Dermis blood vessel endothelial cell (primary cell): ENCODE results near the gene AQP9. TPM values are rescaled to one million over a fixed set of nuclear protein-coding genes. Genes with fewer than 3 reads are reported as not detected.

ENCODE experiments used
- DNase-seq: peaks from one replicate; pipeline ENCODE4 v3.0.0; 2010
- total RNA-seq: library from RNA; depleted of rRNA; stranded (reverse); fragments of >200 nt; gene quantifications from 2 replicates; pipeline ENCODE4 v1.2.3, GENCODE V29; 2014

AQP9 gene
- total RNA-seq, 1 donor from 2014 or later, result under 0.01 TPM

GRCh38 chr15:58141894-58142293 is 3.7 kb downstream of the AQP9 start:
- DNase-seq, result no peak

- DNase-seq, result no peak
Observed at GRCh38 chr15:58142827-58143461, 4.8 kb downstream of the AQP9 start.

GRCh38 chr15:58145606-58146005 is 7.4 kb downstream of the AQP9 start:
- no peak for DNase-seq

GRCh38 chr15:58146211-58146610 is 8.0 kb downstream of the AQP9 start:
- DNase-seq, result no peak

- DNase-seq, result no peak
Observed at GRCh38 chr15:58146749-58147148, 8.6 kb downstream of the AQP9 start.

GRCh38 chr15:58147171-58147611 is 9.0 kb downstream of the AQP9 start:
- no peak for DNase-seq

- no peak for DNase-seq
Observed at GRCh38 chr15:58148120-58148519, 9.9 kb downstream of the AQP9 start.

GRCh38 chr15:58148633-58149445 is 10.7 kb downstream of the AQP9 start:
- DNase-seq, result no peak

GRCh38 chr15:58154769-58155168 is 16.6 kb downstream of the AQP9 start:
- no peak for DNase-seq

GRCh38 chr15:58159827-58160386 is 21.7 kb downstream of the AQP9 start:
- peak; percentile 17 for DNase-seq

- peak; percentile 11 for DNase-seq
Observed at GRCh38 chr15:58161436-58161930, 23.3 kb downstream of the AQP9 start.

GRCh38 chr15:58163985-58164384 is 25.8 kb downstream of the AQP9 start:
- DNase-seq, result no peak

- no peak for DNase-seq
Observed at GRCh38 chr15:58164926-58165325, 26.7 kb downstream of the AQP9 start.

- peak; percentile 27 for DNase-seq
Observed at GRCh38 chr15:58165661-58166060, 27.5 kb downstream of the AQP9 start.

- DNase-seq, result no peak
Observed at GRCh38 chr15:58167095-58167691, 29.0 kb downstream of the AQP9 start.

- no peak for DNase-seq
Observed at GRCh38 chr15:58169934-58170333, 31.8 kb downstream of the AQP9 start.

- DNase-seq, result no peak
Observed at GRCh38 chr15:58171476-58172061, 33.4 kb downstream of the AQP9 start.

- no peak for DNase-seq
Observed at GRCh38 chr15:58174709-58175108, 36.5 kb downstream of the AQP9 start.

- no peak for DNase-seq
Observed at GRCh38 chr15:58175955-58176354, 37.8 kb downstream of the AQP9 start.

GRCh38 chr15:58178668-58179067 is 40.5 kb downstream of the AQP9 start:
- DNase-seq, result no peak

- peak; percentile 21 for DNase-seq
Observed at GRCh38 chr15:58179206-58179605, 41.0 kb downstream of the AQP9 start.

- peak; percentile 91 for DNase-seq
Observed at GRCh38 chr15:58179741-58180381, 41.7 kb downstream of the AQP9 start.
